DMS 273 (cell line): ENCODE measurements around the gene IL1R1.
"Not testable (repeated sequence)": the region's sequence is repeated elsewhere in the genome, so short reads cannot be mapped to it uniquely, and the experiment has no call there.

ENCODE experiments used
- DNase-seq: peaks from one replicate; lab custom pipeline; 2025; ENCODE audit not compliant: unreplicated experiment; lab: John Stamatoyannopoulos, UW

Gene IL1R1

GRCh38 chr2:102110596-102111334 is 31.8 kb upstream of the IL1R1 start:
- DNase-seq = no peak

- no peak for DNase-seq
Observed at GRCh38 chr2:102111823-102112222, 30.7 kb upstream of the IL1R1 start.

GRCh38 chr2:102112271-102112670 is 30.3 kb upstream of the IL1R1 start:
- DNase-seq = no peak

- DNase-seq = no peak
Observed at GRCh38 chr2:102112692-102113665, 29.6 kb upstream of the IL1R1 start.

GRCh38 chr2:102114290-102114721 is 28.2 kb upstream of the IL1R1 start:
- DNase-seq = no peak

GRCh38 chr2:102114851-102115497 is 27.6 kb upstream of the IL1R1 start:
- DNase-seq = no peak

GRCh38 chr2:102116630-102117471 is 25.7 kb upstream of the IL1R1 start:
- no peak for DNase-seq

- DNase-seq = no peak
Observed at GRCh38 chr2:102117472-102117858, 25.1 kb upstream of the IL1R1 start.

GRCh38 chr2:102119255-102119654 is 23.3 kb upstream of the IL1R1 start:
- DNase-seq = no peak

- DNase-seq = no peak
Observed at GRCh38 chr2:102120261-102120660, 22.3 kb upstream of the IL1R1 start.

- DNase-seq = no peak
Observed at GRCh38 chr2:102120701-102121159, 21.8 kb upstream of the IL1R1 start.

- no peak for DNase-seq
Observed at GRCh38 chr2:102122115-102122514, 20.4 kb upstream of the IL1R1 start.

- no peak for DNase-seq
Observed at GRCh38 chr2:102122909-102123308, 19.6 kb upstream of the IL1R1 start.

- DNase-seq = not testable (repeated sequence)
Observed at GRCh38 chr2:102124421-102124820, 18.1 kb upstream of the IL1R1 start.

GRCh38 chr2:102126169-102126568 is 16.4 kb upstream of the IL1R1 start:
- DNase-seq = no peak

- DNase-seq = no peak
Observed at GRCh38 chr2:102126660-102127059, 15.9 kb upstream of the IL1R1 start.

- DNase-seq = no peak
Observed at GRCh38 chr2:102129082-102129481, 13.5 kb upstream of the IL1R1 start.

GRCh38 chr2:102129951-102130646 is 12.4 kb upstream of the IL1R1 start:
- no peak for DNase-seq

GRCh38 chr2:102130647-102130991 is 11.9 kb upstream of the IL1R1 start:
- no peak for DNase-seq

- DNase-seq = no peak
Observed at GRCh38 chr2:102131564-102131963, 11.0 kb upstream of the IL1R1 start.
